Measurements from ENCODE around the gene DDX25. TPM values are rescaled to one million over a fixed set of nuclear protein-coding genes. Genes with fewer than 3 reads are reported as not detected.

Gene DDX25
- total RNA-seq, 1 donor from 2014 or later = not detected

DNA sequence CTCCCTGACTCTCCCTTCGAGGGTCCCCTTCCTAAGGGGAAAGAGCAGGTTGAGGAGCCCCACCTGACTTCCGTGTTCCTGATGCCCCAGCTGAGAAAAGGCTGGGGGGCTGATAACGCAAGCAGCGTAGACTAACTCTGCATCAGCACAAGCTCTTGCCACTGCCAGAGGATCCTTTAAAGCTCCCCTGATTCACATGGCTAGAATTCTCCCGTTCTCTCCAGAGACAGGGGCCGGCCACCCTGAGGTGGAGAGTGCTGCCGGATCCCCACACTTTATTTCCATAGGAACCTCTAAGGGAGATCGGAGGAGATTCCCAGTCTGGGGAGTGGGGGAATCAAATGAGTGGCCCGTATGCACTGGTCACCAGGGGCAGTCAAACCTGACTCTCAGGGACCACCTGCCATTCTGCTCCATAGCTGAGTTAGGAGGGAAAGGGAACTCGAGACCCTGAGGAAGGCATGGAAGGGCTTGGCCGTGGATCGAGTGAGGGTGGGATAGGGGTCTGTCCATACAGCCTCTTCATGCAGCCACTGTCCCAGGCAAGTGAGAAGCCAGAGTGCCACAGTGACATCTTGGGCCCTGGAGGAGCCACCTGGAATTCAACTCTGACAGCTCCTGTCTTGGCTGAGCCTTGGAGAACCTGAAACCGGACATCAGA lies 40.2 kb downstream of the DDX25 start:
- H3K9me3 Mint-ChIP-seq = no peaks in the 10 kb centered on the region
- H3K27me3 Mint-ChIP-seq (ENCODE audit: insufficient read depth) = no peaks in the 10 kb centered on the region
- no peaks in the 10 kb centered on the region for H3K36me3 Mint-ChIP-seq (ENCODE audit: low read depth)
- no peaks in the 10 kb centered on the region for H3K4me1 Mint-ChIP-seq (ENCODE audit: low read depth)
- no peak for DNase-seq (ENCODE audit: low spot score)
- H3K27ac Mint-ChIP-seq = no peak overlapping the region
- intact Hi-C loops (cut with micrococcal nuclease) = loop anchor here (5.0 kb wide), 1 partner anchor 118 kb away; the partner anchor contains the start of gene CDON
- H3K4me3 Mint-ChIP-seq = no peak overlapping the region

DNA sequence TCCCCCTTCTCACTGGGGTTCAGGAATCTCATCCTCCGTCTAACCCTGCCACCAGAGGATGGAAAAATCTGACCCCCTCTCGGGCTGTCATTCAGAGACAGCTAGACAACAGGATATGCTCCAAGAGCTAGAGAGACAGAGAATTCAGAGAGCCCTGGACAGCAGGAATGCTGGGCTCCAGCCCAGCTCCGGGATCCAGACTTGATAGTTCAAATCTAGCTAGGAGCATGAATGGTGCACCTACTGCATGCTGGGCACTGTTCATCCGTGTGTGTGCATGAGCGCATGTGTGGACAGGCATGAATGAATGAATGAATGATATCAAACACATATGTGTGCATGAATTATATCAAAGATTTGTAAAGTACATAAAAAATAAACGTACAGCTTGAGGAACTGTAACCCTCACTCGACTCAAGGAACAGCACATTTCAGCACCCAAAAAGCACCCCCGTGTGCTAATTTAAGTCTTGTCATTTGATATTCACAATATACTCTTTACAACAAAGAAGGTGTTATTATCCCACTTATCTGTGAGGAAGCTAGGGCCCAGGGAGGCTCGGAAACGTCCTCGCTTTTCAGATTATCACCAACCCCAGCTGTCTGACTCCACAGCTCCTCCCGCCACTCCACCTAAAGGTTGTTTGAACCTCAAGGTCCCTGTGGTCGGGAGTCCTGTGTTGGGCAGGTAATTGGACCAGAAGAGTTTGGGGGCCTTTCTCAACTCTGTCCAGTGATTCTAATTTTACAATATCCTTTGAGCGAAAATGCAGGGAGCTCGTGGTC lies 40.9 kb downstream of the DDX25 start:
- no peak overlapping the region for H3K27ac Mint-ChIP-seq
- no peaks in the 10 kb centered on the region for H3K4me1 Mint-ChIP-seq (ENCODE audit: low read depth)
- H3K9me3 Mint-ChIP-seq = no peaks in the 10 kb centered on the region
- intact Hi-C loops (cut with micrococcal nuclease) = no loop called here
- DNase-seq (ENCODE audit: low spot score) = no peak
- no peak overlapping the region for H3K4me3 Mint-ChIP-seq
- no peaks in the 10 kb centered on the region for H3K36me3 Mint-ChIP-seq (ENCODE audit: low read depth)
- no peaks in the 10 kb centered on the region for H3K27me3 Mint-ChIP-seq (ENCODE audit: insufficient read depth)

DNA sequence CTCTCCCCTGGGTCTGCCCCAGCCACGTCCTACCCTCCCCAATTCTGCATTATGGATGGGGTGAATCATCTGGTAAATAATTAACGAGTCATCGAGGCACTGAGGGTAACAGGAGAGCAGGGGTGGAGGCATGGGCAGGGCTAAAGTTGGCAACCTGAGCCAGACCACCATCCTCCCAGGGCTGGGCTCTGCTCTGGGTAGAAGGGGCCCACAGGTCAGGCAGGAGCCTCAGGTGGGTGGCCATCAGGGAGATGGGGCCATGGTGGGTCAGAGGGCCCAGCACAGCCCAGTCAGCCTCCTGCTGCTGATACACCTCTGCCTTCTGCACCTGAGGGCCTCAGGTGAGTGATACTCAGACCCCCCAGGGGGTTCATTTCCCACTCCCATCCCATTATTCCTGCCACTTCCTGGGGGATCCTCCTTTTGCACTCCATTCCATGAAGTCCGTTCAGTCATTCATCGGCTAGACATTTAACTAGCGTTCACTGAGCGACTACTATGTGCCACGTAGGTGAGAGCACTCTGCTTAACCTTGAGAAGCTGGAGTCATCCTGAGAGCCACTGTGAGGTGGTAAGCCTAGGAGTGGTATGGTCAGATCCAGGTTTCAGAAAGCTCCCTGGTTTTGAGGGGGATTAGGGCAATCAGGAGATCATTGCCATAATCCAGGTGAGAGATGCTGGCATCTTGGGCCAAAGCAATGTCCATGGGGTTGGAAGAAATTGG lies 41.7 kb downstream of the DDX25 start, which contains the start of gene VSIG10L2:
TSS of gene VSIG10L2 (plus strand) at position 248 of the 724 bp plus-strand sequence. CDS start at position 260, 12 bp downstream.
- intact Hi-C loops (cut with micrococcal nuclease) = no loop called here
- no peak within 1 kb of the TSS for H3K4me3 Mint-ChIP-seq

DNA sequence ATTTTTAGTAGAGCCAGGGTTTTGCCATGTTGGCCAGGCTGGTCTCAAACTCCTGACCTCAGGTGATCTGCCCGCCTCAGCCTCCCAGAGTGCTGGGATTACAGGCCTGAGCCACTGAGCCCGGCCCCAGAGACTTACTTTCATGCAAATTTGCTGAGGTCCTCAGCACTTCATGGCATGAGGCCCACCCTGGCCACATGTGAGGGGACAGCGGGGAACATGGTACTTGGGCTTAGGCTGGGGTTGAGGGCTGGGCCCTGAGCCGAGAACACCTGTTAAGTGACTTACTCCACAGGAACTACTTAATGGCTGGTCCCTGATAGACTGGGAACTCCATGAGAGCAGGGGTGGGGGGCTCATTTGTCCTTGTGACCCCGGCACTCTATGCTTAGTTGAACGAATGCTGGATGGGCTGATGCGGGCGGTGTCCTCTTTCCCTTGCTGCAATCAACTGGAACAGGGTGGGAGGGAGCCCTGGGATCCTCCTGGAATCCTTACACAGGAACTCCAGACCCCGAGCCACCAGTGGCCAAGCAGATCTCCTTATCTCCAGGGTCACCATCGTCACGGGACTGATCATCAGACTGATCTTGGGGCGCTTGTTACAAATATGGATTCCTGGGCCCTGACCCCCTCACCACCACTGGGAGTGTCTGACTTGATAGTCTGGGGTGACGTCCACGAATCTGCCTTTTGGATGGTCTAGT lies 42.6 kb downstream of the DDX25 start:
- no peaks in the 10 kb centered on the region for H3K9me3 Mint-ChIP-seq
- H3K4me1 Mint-ChIP-seq (ENCODE audit: low read depth) = no peaks in the 10 kb centered on the region
- intact Hi-C loops (cut with micrococcal nuclease) = no loop called here
- no peaks in the 10 kb centered on the region for H3K36me3 Mint-ChIP-seq (ENCODE audit: low read depth)
- no peak overlapping the region for H3K4me3 Mint-ChIP-seq
- H3K27me3 Mint-ChIP-seq (ENCODE audit: insufficient read depth) = no peaks in the 10 kb centered on the region
- H3K27ac Mint-ChIP-seq = no peak overlapping the region
- DNase-seq (ENCODE audit: low spot score) = no peak

More for the DNA sequence above, 41.7 kb downstream of the DDX25 start, which contains the start of gene VSIG10L2:
- Mint-ChIP-seq H3K27me3 (ENCODE audit: insufficient read depth) (no peaks in the 10 kb centered on the region), H3K4me1 (ENCODE audit: low read depth) (no peaks in the 10 kb centered on the region), H3K9me3 (no peaks in the 10 kb centered on the region), H3K36me3 (ENCODE audit: low read depth) (no peaks in the 10 kb centered on the region), H3K27ac (no peak within 1 kb of the TSS)
- no peak for DNase-seq (ENCODE audit: low spot score)

DNA sequence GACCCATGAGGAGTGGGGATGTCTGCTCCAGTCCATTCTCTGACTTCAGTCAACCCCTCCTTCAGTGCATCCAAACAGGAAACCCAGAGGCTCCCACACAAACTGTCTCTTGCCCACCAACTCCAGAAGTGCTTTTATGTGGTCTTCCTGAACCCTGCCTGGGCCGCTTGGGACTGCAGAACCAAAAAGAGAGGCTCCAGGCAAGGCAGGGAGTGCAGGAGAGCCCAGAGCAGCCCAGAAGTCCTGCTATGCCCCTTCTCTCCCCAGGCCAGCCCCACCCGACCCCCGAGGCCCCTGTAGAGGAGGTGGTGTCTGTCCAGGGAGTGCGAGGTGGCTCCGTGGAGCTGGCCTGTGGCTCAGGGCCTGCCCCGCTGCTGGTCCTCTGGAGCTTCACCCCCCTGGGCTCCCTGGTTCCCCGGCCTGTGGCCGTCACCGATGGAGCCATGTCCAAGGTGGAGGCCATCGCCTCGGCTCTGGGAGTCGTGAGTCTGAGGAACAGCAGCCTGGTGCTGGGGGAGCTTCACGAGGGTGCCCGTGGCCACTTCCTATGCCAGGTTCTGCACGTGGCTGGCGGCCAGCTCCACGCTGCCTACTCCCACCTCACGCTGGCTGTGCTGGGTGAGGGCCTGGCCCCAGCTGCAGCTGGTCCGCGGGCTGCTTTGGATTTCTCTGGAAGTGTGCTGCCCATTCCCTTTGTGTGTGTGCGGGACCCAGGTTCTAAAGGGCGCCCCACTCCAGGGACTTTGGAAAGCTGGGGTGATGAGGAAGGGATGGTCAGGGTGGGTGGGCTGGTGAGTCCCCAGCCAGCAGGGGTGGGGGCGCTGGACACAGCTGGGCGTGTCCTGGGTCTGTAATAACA lies 43.3 kb downstream of the DDX25 start:
- no peaks in the 10 kb centered on the region for H3K9me3 Mint-ChIP-seq
- no peaks in the 10 kb centered on the region for H3K36me3 Mint-ChIP-seq (ENCODE audit: low read depth)
- H3K4me1 Mint-ChIP-seq (ENCODE audit: low read depth) = no peaks in the 10 kb centered on the region
- no peak overlapping the region for H3K4me3 Mint-ChIP-seq
- no peak for DNase-seq (ENCODE audit: low spot score)
- intact Hi-C loops (cut with micrococcal nuclease) = no loop called here
- no peak overlapping the region for H3K27ac Mint-ChIP-seq
- no peaks in the 10 kb centered on the region for H3K27me3 Mint-ChIP-seq (ENCODE audit: insufficient read depth)

DNA sequence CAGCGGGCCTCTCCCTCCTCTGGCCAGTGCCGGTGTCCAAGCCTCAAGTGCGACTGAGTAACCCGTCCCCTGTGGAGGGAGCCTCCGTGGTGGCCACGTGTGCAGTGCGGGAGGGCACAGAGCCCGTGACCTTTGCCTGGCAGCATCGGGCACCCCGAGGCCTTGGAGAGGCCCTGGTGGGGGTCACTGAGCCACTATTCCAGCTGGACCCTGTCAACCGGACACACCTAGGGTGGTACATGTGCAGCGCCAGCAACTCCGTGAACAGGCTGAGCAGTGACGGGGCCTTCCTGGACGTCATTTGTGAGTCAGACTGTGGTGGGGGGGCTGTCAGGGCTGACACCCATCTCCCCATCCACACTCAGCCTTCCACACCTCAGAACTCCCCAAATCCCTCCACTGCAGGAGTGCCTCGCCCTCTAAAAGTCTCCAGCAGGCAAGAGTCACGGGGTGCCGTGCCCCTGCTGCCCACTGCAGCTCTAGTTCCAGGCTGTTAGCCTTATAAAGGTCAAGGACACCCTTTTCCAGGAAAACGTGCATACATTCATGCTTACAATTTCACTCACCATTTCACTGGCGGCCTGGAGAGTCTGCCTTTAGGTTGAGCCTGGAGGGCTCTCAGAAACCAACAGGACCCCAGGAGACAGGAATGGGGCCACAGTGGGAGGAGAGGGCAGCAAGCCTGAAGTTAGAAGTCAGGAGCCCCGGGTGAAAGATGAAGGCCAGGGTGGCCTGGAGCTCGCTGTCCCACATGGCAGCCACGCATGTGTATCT lies 44.2 kb downstream of the DDX25 start:
- DNase-seq (ENCODE audit: low spot score) = no peak
- no peaks in the 10 kb centered on the region for H3K27me3 Mint-ChIP-seq (ENCODE audit: insufficient read depth)
- H3K4me1 Mint-ChIP-seq (ENCODE audit: low read depth) = no peaks in the 10 kb centered on the region
- no peak overlapping the region for H3K4me3 Mint-ChIP-seq
- H3K27ac Mint-ChIP-seq = no peak overlapping the region
- H3K9me3 Mint-ChIP-seq = no peaks in the 10 kb centered on the region
- no peaks in the 10 kb centered on the region for H3K36me3 Mint-ChIP-seq (ENCODE audit: low read depth)
- intact Hi-C loops (cut with micrococcal nuclease) = no loop called here

DNA sequence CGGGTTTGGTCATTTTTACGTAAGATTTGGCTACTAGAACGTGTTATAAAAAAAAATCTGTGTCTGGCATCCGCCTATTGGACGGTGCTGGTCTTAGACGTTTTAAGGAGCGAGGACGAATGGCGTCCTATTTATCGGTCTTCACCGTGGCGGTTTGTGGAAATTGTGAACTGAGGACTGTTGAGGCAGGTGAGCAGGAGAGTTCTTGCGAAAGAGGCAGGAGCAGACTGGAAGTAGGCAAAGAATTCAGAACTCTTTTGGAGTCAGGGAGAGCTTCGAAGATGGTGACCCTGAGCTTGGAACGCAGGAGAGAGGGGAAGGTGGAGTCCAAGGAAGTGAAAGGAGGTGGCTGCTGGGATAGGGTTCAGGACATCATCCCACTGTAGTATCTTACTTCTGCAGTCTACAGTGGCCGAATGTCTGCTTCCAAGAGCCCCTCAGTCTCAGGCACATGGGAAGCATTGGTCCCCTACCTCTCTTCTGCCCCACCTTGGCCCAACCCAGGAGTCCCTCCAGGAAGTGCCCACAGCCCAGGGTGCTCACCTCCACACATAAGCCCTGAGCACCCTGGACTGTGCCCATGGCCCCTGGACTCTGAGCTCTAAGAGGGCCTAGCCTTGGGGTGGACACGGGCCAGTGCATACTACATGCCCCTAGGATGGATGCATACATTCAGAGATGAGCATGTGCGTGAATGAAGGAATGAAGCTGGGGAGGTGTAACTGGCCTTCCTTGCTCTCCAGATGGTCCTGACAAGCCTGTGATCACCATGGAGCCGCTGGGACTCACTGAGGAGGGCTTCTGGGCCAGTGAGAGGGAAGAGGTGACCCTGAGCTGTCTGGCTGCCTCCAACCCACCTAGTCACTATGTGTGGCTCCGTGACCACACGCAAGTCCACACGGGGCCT lies 45.2 kb downstream of the DDX25 start:
- H3K9me3 Mint-ChIP-seq = no peaks in the 10 kb centered on the region
- intact Hi-C loops (cut with micrococcal nuclease) = no loop called here
- no peak overlapping the region for H3K4me3 Mint-ChIP-seq
- H3K36me3 Mint-ChIP-seq (ENCODE audit: low read depth) = no peaks in the 10 kb centered on the region
- no peak for DNase-seq (ENCODE audit: low spot score)
- no peak overlapping the region for H3K27ac Mint-ChIP-seq
- no peaks in the 10 kb centered on the region for H3K4me1 Mint-ChIP-seq (ENCODE audit: low read depth)
- H3K27me3 Mint-ChIP-seq (ENCODE audit: insufficient read depth) = no peaks in the 10 kb centered on the region

DNA sequence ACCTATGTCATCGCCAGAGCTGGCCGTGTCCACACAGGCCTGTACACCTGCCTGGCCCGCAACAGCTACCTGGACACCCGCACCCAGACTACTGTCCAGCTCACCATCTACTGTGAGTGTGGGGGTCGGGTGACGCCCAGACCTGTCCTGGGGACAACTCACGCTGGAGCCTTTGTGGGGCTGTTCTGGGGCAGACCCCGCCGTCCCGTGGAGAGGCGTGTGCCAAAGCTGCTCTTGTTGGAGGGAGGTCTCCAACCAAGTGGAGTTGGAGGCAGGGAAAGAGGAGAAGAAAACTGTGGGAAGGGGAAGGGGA lies 45.8 kb downstream of the DDX25 start:
- H3K4me1 Mint-ChIP-seq (ENCODE audit: low read depth) = no peaks in the 10 kb centered on the region
- DNase-seq (ENCODE audit: low spot score) = no peak
- no peak overlapping the region for H3K4me3 Mint-ChIP-seq
- intact Hi-C loops (cut with micrococcal nuclease) = no loop called here
- H3K27ac Mint-ChIP-seq = no peak overlapping the region
- H3K9me3 Mint-ChIP-seq = no peaks in the 10 kb centered on the region
- H3K36me3 Mint-ChIP-seq (ENCODE audit: low read depth) = no peaks in the 10 kb centered on the region
- H3K27me3 Mint-ChIP-seq (ENCODE audit: insufficient read depth) = no peaks in the 10 kb centered on the region

DNA sequence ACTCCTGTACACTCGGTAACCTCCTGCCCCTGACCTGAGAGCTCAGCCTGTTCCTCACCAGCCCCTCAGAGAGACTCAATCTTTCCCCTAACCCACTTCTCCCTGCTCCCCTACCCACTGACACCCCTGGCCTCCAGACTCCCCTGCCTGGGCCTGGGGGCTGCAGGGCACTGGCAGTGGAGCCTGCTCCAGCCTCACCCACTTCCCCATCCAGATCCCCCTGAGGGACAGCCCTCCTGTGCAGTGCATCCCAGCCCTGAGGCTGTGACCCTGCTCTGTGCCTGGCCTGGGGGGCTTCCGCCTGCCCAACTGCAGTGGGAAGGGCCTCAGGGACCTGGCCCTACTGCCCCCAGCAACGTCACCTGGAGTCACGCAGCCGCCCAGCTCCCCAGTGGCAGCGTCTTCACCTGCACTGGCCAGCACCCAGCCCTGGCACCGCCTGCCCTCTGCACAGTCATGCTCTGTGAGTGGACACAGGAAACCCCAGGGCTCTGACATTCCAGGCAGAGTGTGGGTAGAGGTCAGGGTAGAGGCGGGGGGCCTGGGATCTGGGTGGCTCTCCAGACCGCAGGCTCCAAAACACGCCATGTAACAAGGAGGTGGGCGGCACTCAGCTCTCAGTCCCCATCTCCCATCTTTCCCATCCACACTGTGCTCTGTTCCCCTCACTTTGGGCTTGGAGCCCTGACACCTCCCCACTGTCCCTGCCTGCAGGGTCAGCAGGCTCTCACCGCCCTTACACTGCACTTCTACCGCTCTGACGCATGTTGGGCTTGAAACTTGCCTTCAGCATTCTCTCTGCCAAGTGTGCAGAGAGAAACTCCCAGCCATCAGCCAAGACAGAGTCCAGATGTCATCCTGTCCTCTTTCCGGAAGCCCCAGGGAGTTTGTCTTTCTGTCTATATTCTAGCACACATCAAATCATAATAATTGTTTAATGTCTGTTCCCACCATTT lies 46.7 kb downstream of the DDX25 start:
- no peak for DNase-seq (ENCODE audit: low spot score)
- H3K27ac Mint-ChIP-seq = no peak overlapping the region

DNA sequence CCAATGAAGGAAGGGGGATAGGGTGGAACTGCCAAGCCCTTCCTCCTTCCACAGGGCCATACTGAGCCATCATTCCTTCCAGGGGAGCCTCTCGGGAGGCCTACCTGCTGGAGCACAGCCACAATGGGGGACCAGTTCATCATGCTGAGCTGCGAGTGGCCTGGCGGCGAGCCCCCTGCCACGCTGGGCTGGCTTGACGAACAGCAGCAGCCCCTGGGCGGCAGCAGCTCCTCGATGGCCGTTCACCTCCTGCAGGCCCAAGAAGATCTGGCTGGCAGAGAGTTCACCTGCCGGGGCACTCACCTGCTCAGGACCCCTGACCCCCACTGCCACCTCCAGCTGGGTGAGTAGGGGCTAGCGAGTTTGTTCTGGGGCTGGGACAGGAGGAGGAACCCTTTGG lies 47.4 kb downstream of the DDX25 start:
- Mint-ChIP-seq H3K4me1 (ENCODE audit: low read depth) (no peaks in the 10 kb centered on the region), H3K9me3 (no peaks in the 10 kb centered on the region), H3K36me3 (ENCODE audit: low read depth) (no peaks in the 10 kb centered on the region), H3K27ac (no peak overlapping the region), H3K27me3 (ENCODE audit: insufficient read depth) (no peaks in the 10 kb centered on the region), H3K4me3 (no peak overlapping the region)
- no peak for DNase-seq (ENCODE audit: low spot score)
- intact Hi-C loops (cut with micrococcal nuclease) = no loop called here

More for the DNA sequence above, 46.7 kb downstream of the DDX25 start:
- H3K36me3 Mint-ChIP-seq (ENCODE audit: low read depth) = no peaks in the 10 kb centered on the region
- intact Hi-C loops (cut with micrococcal nuclease) = no loop called here
- H3K4me1 Mint-ChIP-seq (ENCODE audit: low read depth) = no peaks in the 10 kb centered on the region
- H3K27me3 Mint-ChIP-seq (ENCODE audit: insufficient read depth) = no peaks in the 10 kb centered on the region
- no peaks in the 10 kb centered on the region for H3K9me3 Mint-ChIP-seq
- no peak overlapping the region for H3K4me3 Mint-ChIP-seq
